Liver (tissue), 9 donors: ENCODE measurements around the gene TAF5. TPM values are rescaled to one million over a fixed set of nuclear protein-coding genes. Genes with fewer than 3 reads are reported as not detected.

ENCODE experiments used
- DNase-seq: peaks from one replicate; pipeline ENCODE4 v3.0.0-alpha.2; 2017; ENCODE audit warnings: low spot score
- H3K27ac ChIP-seq, 2 donors: one replicate each; pipeline ENCODE4 v1.7.0; 2013; ENCODE audit warnings: inconsistent platforms in 2 of 2, low read length in 2 of 2, control low read depth in 1 of 2, low read depth in 1 of 2, mild to moderate bottlenecking in 1 of 2
- H3K27me3 ChIP-seq, 4 donors: one replicate each; pipeline versions ENCODE4 v1.6.1 to v1.7.0; 2013; ENCODE audit warnings: low read length in 3 of 4, inconsistent platforms in 1 of 4, mild to moderate bottlenecking in 1 of 4, moderate library complexity in 1 of 4; ENCODE audit not compliant: control insufficient read depth in 4 of 4, insufficient read depth in 4 of 4
- H3K36me3 ChIP-seq, 4 donors: one replicate each; pipeline versions ENCODE4 v1.6.1 to v1.7.0; 2013; ENCODE audit warnings: low read length in 3 of 4, mild to moderate bottlenecking in 3 of 4, low read depth in 1 of 4, moderate library complexity in 1 of 4; ENCODE audit not compliant: control insufficient read depth in 4 of 4, insufficient read depth in 3 of 4
- H3K4me1 ChIP-seq, 4 donors: one replicate each; pipeline versions ENCODE4 v1.6.1 to v1.7.0; 2013; ENCODE audit warnings: low read length in 3 of 4, mild to moderate bottlenecking in 3 of 4, moderate library complexity in 1 of 4; ENCODE audit not compliant: control insufficient read depth in 4 of 4, insufficient read depth in 4 of 4
- H3K4me3 ChIP-seq, 3 donors: one replicate each; pipeline versions ENCODE4 v1.6.1 to v1.7.0; 2013; ENCODE audit warnings: low read length in 3 of 3, control low read depth in 1 of 3, low read depth in 1 of 3, mild to moderate bottlenecking in 1 of 3
- H3K9ac ChIP-seq, 2 donors: one replicate each; pipeline ENCODE4 v1.7.0; 2013; ENCODE audit warnings: low read length in 2 of 2, mild to moderate bottlenecking in 2 of 2, moderate library complexity in 2 of 2, control low read depth in 1 of 2, low read depth in 1 of 2
- H3K9me3 ChIP-seq, 4 donors: one replicate each; pipeline versions ENCODE4 v1.6.1 to v1.7.0; 2013; ENCODE audit warnings: low read length in 3 of 4; ENCODE audit not compliant: control insufficient read depth in 4 of 4
- ATF3 ChIP-seq: IDR thresholded peaks from 2 replicates; pipeline ENCODE4 v1.6.1; 2016; ENCODE audit warnings: antibody characterized with exemption
- CTCF ChIP-seq: fragments of 150-350 bp; IDR thresholded peaks from 2 replicates; pipeline ENCODE4 v1.5.1; 2017; ENCODE audit warnings: improper control_type of control experiment, low read depth, low read length; ENCODE audit not compliant: missing input control
- EGR1 ChIP-seq, 2 donors: IDR thresholded peaks; 2 replicates each; pipeline ENCODE4 v1.6.1; 2016 to 2018; ENCODE audit warnings: antibody characterized with exemption in 2 of 2, low read depth in 2 of 2
- FOXA1 ChIP-seq: IDR thresholded peaks from 2 replicates; pipeline ENCODE4 v1.6.1; 2016; ENCODE audit warnings: antibody characterized with exemption
- FOXA2 ChIP-seq: IDR thresholded peaks from 2 replicates; pipeline ENCODE4 v1.6.1; 2016; ENCODE audit warnings: antibody characterized with exemption
- GABPA ChIP-seq, 2 donors: IDR thresholded peaks in 1 of 2; conservative IDR thresholded peaks in 1 of 2; 2 replicates each; pipeline ENCODE4 v1.6.1; 2016; ENCODE audit warnings: antibody characterized with exemption in 2 of 2, mild to moderate bottlenecking in 1 of 2, moderate library complexity in 1 of 2
- HNF4A ChIP-seq, 2 donors: conservative IDR thresholded peaks; 2 replicates each; pipeline ENCODE4 v1.6.1; 2016; ENCODE audit warnings: antibody characterized with exemption in 2 of 2, mild to moderate bottlenecking in 2 of 2
- HNF4G ChIP-seq: IDR thresholded peaks from 2 replicates; pipeline ENCODE4 v1.6.1; 2016; ENCODE audit warnings: antibody characterized with exemption
- JUND ChIP-seq, 2 donors: IDR thresholded peaks; 2 replicates each; pipeline ENCODE4 v1.6.1; 2016; ENCODE audit warnings: antibody characterized with exemption in 2 of 2
- MAX ChIP-seq: IDR thresholded peaks from 2 replicates; pipeline ENCODE4 v1.6.1; 2016; ENCODE audit warnings: antibody characterized with exemption
- NR2F2 ChIP-seq: IDR thresholded peaks from 2 replicates; pipeline ENCODE4 v1.6.1; 2016; ENCODE audit warnings: antibody characterized with exemption
- RAD21 ChIP-seq, 2 donors: IDR thresholded peaks; 2 replicates each; pipeline ENCODE4 v1.6.1; 2016; ENCODE audit warnings: antibody characterized with exemption in 2 of 2, mild to moderate bottlenecking in 2 of 2
- RXRA ChIP-seq, 2 donors: IDR thresholded peaks; 2 replicates each; pipeline ENCODE4 v1.6.1; 2017 to 2018; ENCODE audit warnings: antibody characterized with exemption in 2 of 2, mild to moderate bottlenecking in 1 of 2
- SP1 ChIP-seq: IDR thresholded peaks from 2 replicates; pipeline ENCODE4 v1.6.1; 2018; ENCODE audit warnings: antibody characterized with exemption, mild to moderate bottlenecking
- TAF1 ChIP-seq: conservative IDR thresholded peaks from 2 replicates; pipeline ENCODE4 v1.6.1; 2016; ENCODE audit warnings: antibody characterized with exemption, mild to moderate bottlenecking
- YY1 ChIP-seq: IDR thresholded peaks from 2 replicates; pipeline ENCODE4 v1.6.1; 2016; ENCODE audit warnings: antibody characterized with exemption, mild to moderate bottlenecking
- ZBTB33 ChIP-seq: IDR thresholded peaks from 2 replicates; pipeline ENCODE4 v1.6.1; 2016; ENCODE audit warnings: antibody characterized with exemption
- WGBS: extraction: QIAGEN DNeasy Blood & Tissue Kit; methylation state at CpG from one replicate; pipeline ENCODE4 v1.1.7; 2013; 5-methylcytosine and 5-hydroxymethylcytosine counted together
- polyA plus RNA-seq, 2 donors: library from polyadenylated mRNA; stranded (reverse) in 1 of 2; unstranded in 1 of 2; fragments of 200-250 nt in 1 of 2; fragments of >200 nt in 1 of 2; fragmentation: Nextera tagmentation in 1 of 2; extraction: Ambion mirVana in 1 of 2; gene quantifications; one replicate each; pipeline versions ENCODE4 v1.2.1 to v1.2.3, GENCODE V29; 2013 to 2015
- total RNA-seq, 2 donors: library from RNA; depleted of rRNA; stranded (reverse); fragments of >200 nt; gene quantifications; one replicate each; pipeline ENCODE4 v1.2.3, GENCODE V29; 2014
- TF ChIP-seq, protein P1 (sequence below): IDR thresholded peaks from 2 replicates; pipeline ENCODE4 v1.6.1; 2016; ENCODE audit warnings: antibody characterized with exemption, mild to moderate bottlenecking
- donor health status: healthy.
- donor health status: healthy.
- donor health status: healthy.
- donor health status: healthy.
- donor health status: healthy.

The TAF5 gene
- total and polyA plus RNA-seq, 4 donors = 0.90 to 5.6 (median 2.6) TPM

- Histone ChIP-seq H3K9ac (no peak overlapping the region), H3K27ac (no peak overlapping the region), H3K4me3 (no peak overlapping the region), H3K4me1 (no peaks in the 10 kb centered on the region), H3K9me3 (no peaks in the 10 kb centered on the region), H3K27me3 (no peaks in the 10 kb centered on the region), H3K36me3 (peaks cover 15 to 75% (median 59%) of the 10 kb centered on the region in 4 donors)
- TF ChIP-seq HNF4G (no peak), JUND (IDR thresholded peaks at IDR 0.05) (no peak), MAX (no peak), RXRA (IDR thresholded peaks at IDR 0.05) (no peak)
- WGBS = 94% methylated on average over 5 of the region's 5 CpGs
- no peak for DNase-seq
Measured at GRCh38 chr10:103423748-103424147, 56.0 kb downstream of the TAF5 start.

DNA sequence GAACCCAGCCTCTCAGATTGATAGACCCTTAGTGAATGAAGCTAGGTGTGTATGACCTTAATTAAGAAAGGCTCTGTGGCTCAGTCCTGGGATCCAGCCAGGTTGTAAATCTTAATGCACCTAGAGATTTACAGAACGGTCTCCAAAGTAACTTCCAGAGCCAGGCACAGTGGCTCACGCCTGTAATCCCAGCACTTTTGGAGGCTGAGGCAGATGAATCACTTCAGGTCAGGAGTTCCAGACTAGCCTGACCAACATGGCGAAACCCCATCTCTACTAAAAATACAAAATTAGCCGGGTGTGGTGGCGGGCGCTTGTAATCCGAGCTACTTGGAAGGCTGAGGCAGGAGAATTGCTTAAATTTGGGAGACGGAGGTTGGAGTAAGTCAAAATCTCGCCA is 60.1 kb downstream of the TAF5 start:
- no peak overlapping the region for H3K4me3 ChIP-seq
- 97% methylated on average over 9 of the region's 9 CpGs for WGBS
- DNase-seq = no peak
- H3K9me3 ChIP-seq = no peaks in the 10 kb centered on the region
- H3K4me1 ChIP-seq = peaks cover 0 to 4% (median 0%) of the 10 kb centered on the region in 4 donors
- no peaks in the 10 kb centered on the region for H3K27me3 ChIP-seq
- H3K9ac ChIP-seq = no peak overlapping the region
- peaks cover 10 to 62% (median 40%) of the 10 kb centered on the region in 4 donors for H3K36me3 ChIP-seq
- TF ChIP-seq ATF3 = no peak
- TF ChIP-seq RXRA (IDR thresholded peaks at IDR 0.05) = no peak
- no peak for TF ChIP-seq EGR1 (IDR thresholded peaks at IDR 0.05; ENCODE audit: low read depth in 2 of 2)
- TF ChIP-seq JUND (IDR thresholded peaks at IDR 0.05) = no peak
- TF ChIP-seq YY1 = no peak
- TF ChIP-seq GABPA (IDR thresholded peaks at IDR 0.05 in 1 of 2, conservative IDR thresholded peaks at IDR 0.05 in 1 of 2) = no peak
- TF ChIP-seq SP1 = no peak
- TF ChIP-seq, protein P1, sequence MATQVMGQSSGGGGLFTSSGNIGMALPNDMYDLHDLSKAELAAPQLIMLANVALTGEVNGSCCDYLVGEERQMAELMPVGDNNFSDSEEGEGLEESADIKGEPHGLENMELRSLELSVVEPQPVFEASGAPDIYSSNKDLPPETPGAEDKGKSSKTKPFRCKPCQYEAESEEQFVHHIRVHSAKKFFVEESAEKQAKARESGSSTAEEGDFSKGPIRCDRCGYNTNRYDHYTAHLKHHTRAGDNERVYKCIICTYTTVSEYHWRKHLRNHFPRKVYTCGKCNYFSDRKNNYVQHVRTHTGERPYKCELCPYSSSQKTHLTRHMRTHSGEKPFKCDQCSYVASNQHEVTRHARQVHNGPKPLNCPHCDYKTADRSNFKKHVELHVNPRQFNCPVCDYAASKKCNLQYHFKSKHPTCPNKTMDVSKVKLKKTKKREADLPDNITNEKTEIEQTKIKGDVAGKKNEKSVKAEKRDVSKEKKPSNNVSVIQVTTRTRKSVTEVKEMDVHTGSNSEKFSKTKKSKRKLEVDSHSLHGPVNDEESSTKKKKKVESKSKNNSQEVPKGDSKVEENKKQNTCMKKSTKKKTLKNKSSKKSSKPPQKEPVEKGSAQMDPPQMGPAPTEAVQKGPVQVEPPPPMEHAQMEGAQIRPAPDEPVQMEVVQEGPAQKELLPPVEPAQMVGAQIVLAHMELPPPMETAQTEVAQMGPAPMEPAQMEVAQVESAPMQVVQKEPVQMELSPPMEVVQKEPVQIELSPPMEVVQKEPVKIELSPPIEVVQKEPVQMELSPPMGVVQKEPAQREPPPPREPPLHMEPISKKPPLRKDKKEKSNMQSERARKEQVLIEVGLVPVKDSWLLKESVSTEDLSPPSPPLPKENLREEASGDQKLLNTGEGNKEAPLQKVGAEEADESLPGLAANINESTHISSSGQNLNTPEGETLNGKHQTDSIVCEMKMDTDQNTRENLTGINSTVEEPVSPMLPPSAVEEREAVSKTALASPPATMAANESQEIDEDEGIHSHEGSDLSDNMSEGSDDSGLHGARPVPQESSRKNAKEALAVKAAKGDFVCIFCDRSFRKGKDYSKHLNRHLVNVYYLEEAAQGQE = no peak
- no peak for TF ChIP-seq HNF4A (conservative IDR thresholded peaks at IDR 0.05)
- no peak for TF ChIP-seq FOXA2
- no peak for TF ChIP-seq MAX
- no peak for TF ChIP-seq TAF1
- TF ChIP-seq NR2F2 = no peak
- TF ChIP-seq CTCF = no peak
- no peak for TF ChIP-seq FOXA1
- no peak for TF ChIP-seq RAD21 (IDR thresholded peaks at IDR 0.05)
- TF ChIP-seq ZBTB33 = no peak
- TF ChIP-seq HNF4G = no peak
- no peak overlapping the region for H3K27ac ChIP-seq
